Right atrium auricular region (tissue), 2 donors: Measurements from ENCODE around the gene MTUS2. TPM values are rescaled to one million over a fixed set of nuclear protein-coding genes. Genes with fewer than 3 reads are reported as not detected.

Source experiments
- DNase-seq: peaks from one replicate; pipeline ENCODE4 v3.0.0-alpha.2; 2019; ENCODE audit warnings: low spot score
- H3K27ac ChIP-seq, 2 donors: fragments of 200-600 bp; sonication (generic); 1 replicate in 1 of 2; 2 replicates in 1 of 2; pipeline ENCODE4 v1.5.1; 2016 to 2019
- H3K27me3 ChIP-seq, 2 donors: fragments of 200-600 bp; sonication (generic); one replicate each; pipeline versions ENCODE4 v1.5.1 to v1.6.0; 2017 to 2019
- H3K36me3 ChIP-seq: fragments of 200-600 bp; sonication (generic); one replicate; pipeline ENCODE4 v1.5.1; 2016
- H3K4me1 ChIP-seq, 2 donors: fragments of 200-600 bp; sonication (generic); one replicate each; pipeline versions ENCODE4 v1.5.1 to v1.6.0; 2017 to 2019
- H3K4me3 ChIP-seq, 2 donors: fragments of 200-600 bp; sonication (generic); 1 replicate in 1 of 2; 2 replicates in 1 of 2; pipeline ENCODE4 v1.5.1; 2017 to 2019; ENCODE audit warnings: mild to moderate bottlenecking in 1 of 2, moderate library complexity in 1 of 2
- H3K9me3 ChIP-seq, 2 donors: fragments of 200-600 bp; sonication (generic); one replicate each; pipeline ENCODE4 v1.5.1; 2019
- total RNA-seq, 2 donors: library from RNA; depleted of rRNA; stranded (reverse); fragments of >200 nt; gene quantifications; one replicate each; pipeline ENCODE4 v1.1.0, GENCODE V29; 2016
- TF ChIP-seq, protein P1 (sequence below), 2 donors: fragments of 200-600 bp; sonication (generic); IDR thresholded peaks; one replicate each; pipeline ENCODE4 v1.5.1; 2019; ENCODE audit warnings: antibody characterized with exemption in 2 of 2

MTUS2 gene
- total RNA-seq, 2 donors from 2014 or later, result 34.6 to 142 TPM

DNA sequence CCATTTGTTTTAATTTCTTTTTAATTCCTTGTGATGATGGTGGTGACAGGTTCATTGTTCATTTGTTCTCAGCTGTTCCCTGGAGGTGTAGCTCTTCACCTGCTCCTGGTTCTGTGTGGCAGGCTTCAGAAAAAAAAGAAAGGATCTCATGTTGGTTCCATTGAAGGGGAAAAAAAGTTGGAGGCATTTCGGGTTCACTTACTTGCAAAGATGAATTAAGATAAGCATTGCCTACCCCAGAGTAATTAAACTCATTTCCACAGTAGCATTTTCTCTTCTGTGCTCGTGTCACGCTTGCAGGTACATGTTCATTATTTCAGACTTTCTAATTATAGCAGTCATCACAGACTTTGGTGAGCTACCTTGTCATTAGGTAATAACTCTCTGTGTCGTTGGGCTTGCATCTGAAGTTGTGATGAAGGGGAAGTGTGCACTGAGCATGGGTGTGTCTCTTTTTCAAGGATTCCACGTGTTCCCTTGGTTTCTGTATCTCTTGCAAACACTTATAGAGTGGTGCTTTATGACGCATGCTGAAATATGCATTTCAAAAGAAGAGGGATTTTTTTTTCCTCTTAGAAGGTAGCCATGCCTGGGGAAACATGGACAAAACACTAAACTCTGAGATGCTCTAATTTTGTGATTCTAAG, 69.1 kb downstream of the MTUS2 start:
- no peaks in the 10 kb centered on the region for H3K9me3 ChIP-seq
- H3K36me3 ChIP-seq, result no peaks in the 10 kb centered on the region
- H3K27me3 ChIP-seq, result no peaks in the 10 kb centered on the region
- no peak for DNase-seq
- no peaks in the 10 kb centered on the region for H3K4me1 ChIP-seq
- TF ChIP-seq, protein P1, sequence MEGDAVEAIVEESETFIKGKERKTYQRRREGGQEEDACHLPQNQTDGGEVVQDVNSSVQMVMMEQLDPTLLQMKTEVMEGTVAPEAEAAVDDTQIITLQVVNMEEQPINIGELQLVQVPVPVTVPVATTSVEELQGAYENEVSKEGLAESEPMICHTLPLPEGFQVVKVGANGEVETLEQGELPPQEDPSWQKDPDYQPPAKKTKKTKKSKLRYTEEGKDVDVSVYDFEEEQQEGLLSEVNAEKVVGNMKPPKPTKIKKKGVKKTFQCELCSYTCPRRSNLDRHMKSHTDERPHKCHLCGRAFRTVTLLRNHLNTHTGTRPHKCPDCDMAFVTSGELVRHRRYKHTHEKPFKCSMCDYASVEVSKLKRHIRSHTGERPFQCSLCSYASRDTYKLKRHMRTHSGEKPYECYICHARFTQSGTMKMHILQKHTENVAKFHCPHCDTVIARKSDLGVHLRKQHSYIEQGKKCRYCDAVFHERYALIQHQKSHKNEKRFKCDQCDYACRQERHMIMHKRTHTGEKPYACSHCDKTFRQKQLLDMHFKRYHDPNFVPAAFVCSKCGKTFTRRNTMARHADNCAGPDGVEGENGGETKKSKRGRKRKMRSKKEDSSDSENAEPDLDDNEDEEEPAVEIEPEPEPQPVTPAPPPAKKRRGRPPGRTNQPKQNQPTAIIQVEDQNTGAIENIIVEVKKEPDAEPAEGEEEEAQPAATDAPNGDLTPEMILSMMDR (IDR thresholded peaks at IDR 0.05), result no peak
- H3K27ac ChIP-seq, result no peak overlapping the region
- no peak overlapping the region for H3K4me3 ChIP-seq

DNA sequence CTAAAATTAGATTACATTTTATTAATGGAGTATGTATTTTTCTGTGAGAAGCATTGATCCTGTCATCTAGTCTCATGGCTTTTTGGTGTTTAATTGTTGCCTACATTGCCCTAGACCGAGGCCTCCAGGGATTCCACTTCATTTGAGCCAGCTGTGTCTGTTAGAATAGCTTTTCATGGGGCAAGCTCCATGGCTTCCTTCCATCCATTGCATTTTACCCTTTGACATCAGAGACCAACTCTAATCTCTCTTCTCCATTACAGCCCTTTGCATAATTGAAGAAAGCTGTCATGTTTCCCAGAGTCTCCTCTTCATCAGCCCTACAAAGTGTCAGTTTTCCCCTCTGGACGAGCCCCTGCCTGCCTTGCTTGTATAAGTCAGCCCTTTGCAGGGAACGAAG, 70.6 kb downstream of the MTUS2 start:
- TF ChIP-seq, protein P1 (IDR thresholded peaks at IDR 0.05), result no peak
- no peak for DNase-seq
- no peak overlapping the region for H3K27ac ChIP-seq

DNA sequence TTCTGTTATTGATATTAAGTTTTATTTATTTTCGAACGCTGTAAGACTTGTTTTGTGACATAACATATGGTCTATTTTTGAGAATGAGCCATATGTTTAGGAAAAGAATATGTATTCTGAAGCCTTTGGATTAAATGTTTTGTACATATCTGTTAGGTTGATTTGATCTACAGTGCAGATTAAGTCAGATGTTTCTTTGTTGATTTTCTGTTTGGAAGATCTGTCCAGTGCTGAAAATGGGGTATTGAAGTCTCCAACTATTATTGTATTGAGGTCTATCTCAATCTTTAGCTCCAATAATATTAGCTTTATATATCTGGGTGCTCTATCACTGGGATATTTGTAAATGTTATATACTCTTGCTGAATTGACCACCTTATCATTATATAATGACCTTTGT, 97.9 kb downstream of the MTUS2 start:
- no peaks in the 10 kb centered on the region for H3K36me3 ChIP-seq
- no peak for DNase-seq
- H3K27ac ChIP-seq, result no peak overlapping the region
- no peaks in the 10 kb centered on the region for H3K27me3 ChIP-seq
- TF ChIP-seq, protein P1 (IDR thresholded peaks at IDR 0.05), result no peak
- H3K4me3 ChIP-seq, result no peak overlapping the region
- H3K4me1 ChIP-seq, result no peaks in the 10 kb centered on the region
- H3K9me3 ChIP-seq, result peaks cover 0 to 25% of the 10 kb centered on the region in 2 donors

More for the DNA sequence above, 70.6 kb downstream of the MTUS2 start:
- Histone ChIP-seq H3K4me1 (no peaks in the 10 kb centered on the region), H3K9me3 (no peaks in the 10 kb centered on the region), H3K4me3 (no peak overlapping the region), H3K36me3 (no peaks in the 10 kb centered on the region), H3K27me3 (no peaks in the 10 kb centered on the region)

DNA sequence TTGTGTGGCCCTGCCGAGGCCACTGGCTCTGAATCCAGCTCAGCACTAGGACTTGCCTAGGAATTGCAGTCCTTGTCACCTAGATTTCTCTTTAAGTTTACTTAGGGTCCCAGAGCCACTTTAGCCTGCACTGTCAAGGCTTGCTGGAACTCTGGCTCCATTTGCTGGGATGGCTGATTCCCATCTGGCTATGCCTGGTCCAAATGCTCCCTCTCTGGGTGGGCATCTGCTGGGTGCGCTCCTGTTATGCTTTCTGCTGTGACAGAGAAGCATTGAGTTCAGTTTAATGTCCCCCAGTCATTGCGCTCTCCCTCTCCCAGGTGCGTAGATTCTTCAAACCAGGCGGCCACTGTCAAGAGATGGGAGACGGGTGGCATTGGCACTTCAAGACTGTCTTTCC, 102.2 kb downstream of the MTUS2 start:
- no peak overlapping the region for H3K4me3 ChIP-seq
- no peaks in the 10 kb centered on the region for H3K4me1 ChIP-seq
- DNase-seq, result no peak
- H3K9me3 ChIP-seq, result no peaks in the 10 kb centered on the region
- H3K27me3 ChIP-seq, result no peaks in the 10 kb centered on the region
- H3K36me3 ChIP-seq, result no peaks in the 10 kb centered on the region
- TF ChIP-seq, protein P1 (IDR thresholded peaks at IDR 0.05), result no peak
- no peak overlapping the region for H3K27ac ChIP-seq

DNA sequence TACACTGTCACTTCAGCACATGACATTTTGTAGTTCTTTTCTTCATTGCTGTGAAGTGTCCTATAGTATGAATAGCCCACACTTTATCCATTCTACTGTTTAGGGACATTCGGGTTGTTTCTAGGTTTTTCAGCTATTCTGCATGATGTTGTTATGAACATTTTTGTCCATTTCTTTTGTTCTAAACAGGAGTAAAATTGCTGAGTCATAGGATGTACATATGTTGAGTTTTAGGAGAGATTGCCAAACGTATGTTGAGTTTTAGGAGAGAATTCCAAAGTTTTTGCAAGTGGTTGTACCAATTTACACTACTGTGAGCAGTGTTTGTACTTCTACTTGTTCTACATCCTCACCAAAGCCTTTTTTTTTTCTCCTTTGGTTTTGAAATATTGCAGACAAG, 115.0 kb downstream of the MTUS2 start:
- no peak overlapping the region for H3K4me3 ChIP-seq
- no peaks in the 10 kb centered on the region for H3K4me1 ChIP-seq
- no peaks in the 10 kb centered on the region for H3K9me3 ChIP-seq
- no peak for DNase-seq
- TF ChIP-seq, protein P1 (IDR thresholded peaks at IDR 0.05), result no peak
- H3K27me3 ChIP-seq, result no peaks in the 10 kb centered on the region
- no peak overlapping the region for H3K27ac ChIP-seq
- no peaks in the 10 kb centered on the region for H3K36me3 ChIP-seq

DNA sequence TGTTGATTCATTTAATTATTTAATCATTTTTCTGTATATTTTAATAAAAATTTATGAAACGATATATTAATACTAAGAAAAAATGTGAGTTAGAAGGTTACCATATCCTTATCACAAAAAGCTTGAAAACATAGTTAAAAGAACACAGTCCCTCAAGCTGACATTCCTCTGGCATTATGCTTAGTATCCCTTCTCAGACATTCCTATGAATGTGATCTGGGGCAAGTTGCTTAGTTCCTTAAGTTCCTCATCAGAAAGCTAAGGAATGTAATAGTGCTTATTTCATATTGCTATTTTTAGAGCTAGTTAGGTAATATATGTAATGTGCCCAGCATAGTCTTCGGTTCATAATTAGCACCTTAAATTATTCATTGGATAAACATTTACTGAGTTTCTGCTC, 122.8 kb downstream of the MTUS2 start:
- Histone ChIP-seq H3K27ac (no peak overlapping the region), H3K9me3 (no peaks in the 10 kb centered on the region), H3K27me3 (no peaks in the 10 kb centered on the region), H3K36me3 (no peaks in the 10 kb centered on the region), H3K4me1 (no peaks in the 10 kb centered on the region), H3K4me3 (no peak overlapping the region)
- TF ChIP-seq, protein P1 (IDR thresholded peaks at IDR 0.05), result no peak
- DNase-seq, result no peak
